Spleen (tissue), 7 donors: Measurements from ENCODE around the gene EPHB6.

ENCODE experiments used
- CTCF ChIP-seq, 11 experiments: fragments of 200-600 bp in 7 of 11; fragments of 450-650 bp in 4 of 11; sonication (generic) in 4 of 11; IDR thresholded peaks in 8 of 11; conservative IDR thresholded peaks in 3 of 11; 1 replicate in 7 of 11; 2 replicates in 4 of 11; pipeline versions ENCODE4 v1.4.0 to v1.8.0; 2016 to 2021; ENCODE audit warnings: antibody characterized with exemption in 11 of 11, inconsistent platforms in 4 of 11, mild to moderate bottlenecking in 1 of 11
- POLR2A ChIP-seq, 3 donors: fragments of 450-650 bp; IDR thresholded peaks; one replicate each; pipeline ENCODE4 v1.5.1; 2017; ENCODE audit warnings: antibody characterized with exemption in 3 of 3, mild to moderate bottlenecking in 1 of 3
- POLR2AphosphoS5 ChIP-seq, 3 donors: sonication (generic); formaldehyde crosslinking; IDR thresholded peaks; one replicate each; pipeline ENCODE4 v1.5.1; 2017; ENCODE audit warnings: antibody characterized with exemption in 3 of 3
- donor health status: DM: no; HTN: no; CAD: no; lungs with moderate emphysema.
- donor health status: DM: no; HTN: no; CAD: no.
- donor health status: DM: no; HTN: no; CAD: no.

- no peak for TF ChIP-seq CTCF (IDR thresholded peaks at IDR 0.05 in 8 of 11, conservative IDR thresholded peaks at IDR 0.05 in 3 of 11)
- TF ChIP-seq POLR2AphosphoS5 (IDR thresholded peaks at IDR 0.05) = no peak
- TF ChIP-seq POLR2A (IDR thresholded peaks at IDR 0.05) = no peak
These were observed 2.7 kb downstream of the EPHB6 start for GRCh38 chr7:142857625-142858024.
